ENCODE results near the gene MIER2. TPM values are rescaled to one million over a fixed set of nuclear protein-coding genes. Genes with fewer than 3 reads are reported as not detected.
"Not testable (repeated sequence)": the region's sequence is repeated elsewhere in the genome, so short reads cannot be mapped to it uniquely, and the experiment has no call there.

The MIER2 gene
- 10 to 100 TPM; 18.2 to 25.0 TPM for total RNA-seq
- long read RNA-seq, full-length matches to known transcripts = 7 of 17 reads
- long read RNA-seq, partial matches to known transcripts = 4 of 17 reads
- long read RNA-seq, other reads (novel, unspliced or antisense) = 6 of 17 reads

GRCh38 chr19:344625-345319, at the start of gene MIER2:
MIER2 (minus strand) TSS chr19:344796; CDS start chr19:344782, 14 bp downstream.
- DNase-seq (peak; percentile 89), ATAC-seq (peak; percentile 97 to 98)
- intact Hi-C loops (cut with DNase I) = no loop called here

- ATAC-seq; intact Hi-C loops (cut with DNase I); DNase-seq: not testable (repeated sequence)
These were observed 49.0 kb upstream of the MIER2 start for GRCh38 chr19:393560-393959.

- intact Hi-C loops (cut with DNase I) = no loop called here
- DNase-seq (peak; percentile 19), ATAC-seq (no peak)
These were observed 47.9 kb upstream of the MIER2 start for GRCh38 chr19:392375-392970.

GRCh38 chr19:391726-392374, 47.3 kb upstream of the MIER2 start:
- ATAC-seq (no peak), DNase-seq (peak; percentile 2)
- intact Hi-C loops (cut with DNase I) = no loop called here

- ATAC-seq (no peak), DNase-seq (no peak)
- intact Hi-C loops (cut with DNase I) = no loop called here
These were observed 46.6 kb upstream of the MIER2 start for GRCh38 chr19:391207-391557.

GRCh38 chr19:390386-391206, 46.0 kb upstream of the MIER2 start:
- DNase-seq = no peak
- intact Hi-C loops (cut with DNase I) = no loop called here
- ATAC-seq = no peak

- DNase-seq (no peak), ATAC-seq (no peak)
- intact Hi-C loops (cut with DNase I) = no loop called here
These were observed 45.3 kb upstream of the MIER2 start for GRCh38 chr19:389935-390289.

GRCh38 chr19:389255-389934, 44.8 kb upstream of the MIER2 start:
- peak; percentile 6 for DNase-seq
- no peak for ATAC-seq
- intact Hi-C loops (cut with DNase I) = no loop called here

- DNase-seq (no peak), ATAC-seq (no peak)
- intact Hi-C loops (cut with DNase I) = no loop called here
These were observed 44.1 kb upstream of the MIER2 start for GRCh38 chr19:388691-389090.

GRCh38 chr19:387777-388176, 43.2 kb upstream of the MIER2 start:
- intact Hi-C loops (cut with DNase I) = no loop called here
- no peak for ATAC-seq
- peak; percentile 9 for DNase-seq

GRCh38 chr19:386632-387301, 42.2 kb upstream of the MIER2 start:
- DNase-seq; intact Hi-C loops (cut with DNase I); ATAC-seq: not testable (repeated sequence)

- ATAC-seq; DNase-seq; intact Hi-C loops (cut with DNase I): not testable (repeated sequence)
These were observed 41.6 kb upstream of the MIER2 start for GRCh38 chr19:386189-386588.

- DNase-seq (peak; percentile 7), ATAC-seq (no peak)
- intact Hi-C loops (cut with DNase I) = no loop called here
These were observed 40.2 kb upstream of the MIER2 start for GRCh38 chr19:384799-385169.

GRCh38 chr19:383922-384798, 39.6 kb upstream of the MIER2 start:
- ATAC-seq (peak; percentile 41 to 63), DNase-seq (peak; percentile 55)
- intact Hi-C loops (cut with DNase I) = no loop called here

GRCh38 chr19:383040-383439, 38.4 kb upstream of the MIER2 start:
- DNase-seq (peak; percentile 6), ATAC-seq (no peak)
- intact Hi-C loops (cut with DNase I) = no loop called here

GRCh38 chr19:382578-382977, 38.0 kb upstream of the MIER2 start:
- ATAC-seq; intact Hi-C loops (cut with DNase I); DNase-seq: not testable (repeated sequence)

GRCh38 chr19:381901-382300, 37.3 kb upstream of the MIER2 start:
- intact Hi-C loops (cut with DNase I); DNase-seq: not testable (repeated sequence)

More at GRCh38 chr19:381901-382300, 37.3 kb upstream of the MIER2 start:
- not testable (repeated sequence) for ATAC-seq

All from left cardiac atrium (tissue), 4 donors.